NCI-H748 (cell line): ENCODE measurements around the gene UPP1.

Experiments used
- DNase-seq: peaks from one replicate; lab custom pipeline; 2025; ENCODE audit not compliant: unreplicated experiment; lab: John Stamatoyannopoulos, UW

Gene UPP1

DNA sequence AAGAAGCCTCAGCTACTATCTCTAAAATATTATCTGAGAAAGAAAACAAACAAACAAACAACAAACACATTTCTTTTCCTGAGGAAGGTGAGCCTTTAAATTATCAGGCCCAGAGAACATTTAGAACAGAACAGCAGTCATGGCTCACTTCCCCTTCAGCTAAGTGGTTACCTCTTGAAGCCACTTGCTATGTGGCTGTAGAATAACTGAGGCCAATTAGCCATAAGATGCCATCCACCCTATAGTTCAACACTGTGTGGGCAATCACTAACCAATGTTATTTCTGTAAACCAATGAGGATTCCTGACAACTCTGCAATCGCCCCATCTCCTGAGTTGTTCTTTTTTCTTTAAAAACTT, 3.7 kb upstream of the UPP1 start:
- DNase-seq, result no peak

GRCh38 chr7:48085942-48086341, 3.1 kb upstream of the UPP1 start:
- DNase-seq, result no peak

- no peak for DNase-seq
Observed at GRCh38 chr7:48087349-48087748, 1.7 kb upstream of the UPP1 start.

GRCh38 chr7:48088559-48089045, 463 bp upstream of the UPP1 start:
- peak; percentile 42 for DNase-seq

- DNase-seq, result no peak
Observed at GRCh38 chr7:48090095-48090805, 1.2 kb downstream of the UPP1 start.

DNA sequence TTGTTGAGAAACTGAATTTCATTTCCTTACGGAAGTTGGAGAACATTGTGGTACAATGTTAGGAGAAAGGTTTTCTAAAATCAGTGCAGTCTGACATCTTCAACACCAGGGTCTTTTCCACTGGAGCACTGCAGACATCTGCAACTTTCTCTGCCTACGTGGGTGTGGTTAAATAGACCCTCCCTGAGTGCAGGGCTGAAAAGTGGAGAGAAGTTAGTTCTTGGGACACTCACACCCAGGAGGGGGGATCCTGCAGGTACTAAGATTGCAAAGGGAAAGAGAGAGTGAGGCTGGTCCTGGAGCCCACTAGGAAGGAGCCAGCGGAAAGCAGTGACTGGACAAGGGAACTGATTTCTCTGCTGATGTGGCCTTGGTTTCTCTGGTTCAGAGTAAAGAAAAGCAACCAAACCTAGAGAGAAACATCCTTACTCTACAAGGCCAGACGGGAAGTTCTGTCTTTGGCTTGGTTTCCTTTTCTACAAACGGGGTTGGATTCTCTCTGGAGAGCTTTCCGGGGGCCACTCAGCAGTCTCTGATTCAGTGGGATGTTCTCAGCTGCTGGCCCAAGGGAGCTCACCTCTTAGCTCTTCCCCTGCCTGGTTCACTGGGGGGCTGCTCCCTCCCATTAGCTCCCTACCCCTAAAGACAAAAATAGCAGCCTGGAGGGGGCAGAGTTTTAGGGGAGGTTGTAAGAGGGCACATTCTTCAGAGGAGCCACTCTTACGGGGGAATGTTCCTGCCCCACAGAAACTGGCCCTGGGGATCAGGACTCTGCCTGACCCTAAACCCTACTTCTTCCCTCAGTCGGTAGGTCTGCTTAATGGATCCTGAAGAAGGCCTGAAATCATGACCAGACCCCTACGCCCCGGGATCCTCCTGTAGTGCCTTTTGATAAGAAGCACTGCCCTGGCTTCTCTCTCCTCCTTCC, 2.7 kb downstream of the UPP1 start:
- no peak for DNase-seq

DNA sequence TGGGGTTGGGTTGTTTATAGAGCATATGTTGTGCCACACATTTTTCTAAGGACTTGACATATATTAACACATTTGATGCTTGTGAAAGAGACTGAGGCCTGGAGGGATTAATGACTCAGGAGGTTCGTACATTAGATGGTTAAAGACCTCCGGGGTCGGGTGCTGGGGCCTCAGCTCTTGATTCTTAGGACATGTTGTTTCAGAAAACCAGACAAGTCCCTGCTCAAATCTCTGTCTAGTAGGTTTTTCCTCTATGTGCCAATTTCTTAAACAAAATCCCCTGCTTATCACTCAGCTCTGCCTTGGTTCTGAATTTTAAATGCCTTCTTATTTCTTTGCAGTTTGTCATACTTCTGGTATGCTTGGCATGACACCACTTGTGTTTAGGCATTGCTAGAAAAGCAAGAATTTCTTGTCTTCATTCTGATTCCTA, 5.8 kb downstream of the UPP1 start:
- DNase-seq, result no peak

GRCh38 chr7:48096273-48096672, 7.2 kb downstream of the UPP1 start:
- no peak for DNase-seq

- no peak for DNase-seq
Observed at GRCh38 chr7:48097521-48098231, 8.6 kb downstream of the UPP1 start.

DNA sequence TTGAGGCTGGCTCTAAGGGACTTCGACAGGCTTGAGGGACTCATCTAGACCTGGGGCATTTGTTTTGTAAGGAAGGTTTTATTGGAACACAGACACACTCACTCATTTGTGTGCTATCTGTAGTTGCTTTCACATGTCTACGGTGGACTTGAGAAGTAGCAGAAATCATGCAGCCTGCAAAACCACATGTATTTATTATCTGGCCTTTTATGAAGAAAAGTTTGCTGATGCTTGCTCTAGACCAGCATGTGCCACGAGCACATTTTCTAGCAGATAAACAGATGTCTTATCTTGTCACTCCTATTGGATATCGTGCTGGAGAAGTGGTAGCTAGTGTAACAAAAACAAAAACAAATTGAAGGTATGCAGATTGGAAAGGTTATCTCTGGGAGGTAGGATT, 9.8 kb downstream of the UPP1 start:
- no peak for DNase-seq

DNA sequence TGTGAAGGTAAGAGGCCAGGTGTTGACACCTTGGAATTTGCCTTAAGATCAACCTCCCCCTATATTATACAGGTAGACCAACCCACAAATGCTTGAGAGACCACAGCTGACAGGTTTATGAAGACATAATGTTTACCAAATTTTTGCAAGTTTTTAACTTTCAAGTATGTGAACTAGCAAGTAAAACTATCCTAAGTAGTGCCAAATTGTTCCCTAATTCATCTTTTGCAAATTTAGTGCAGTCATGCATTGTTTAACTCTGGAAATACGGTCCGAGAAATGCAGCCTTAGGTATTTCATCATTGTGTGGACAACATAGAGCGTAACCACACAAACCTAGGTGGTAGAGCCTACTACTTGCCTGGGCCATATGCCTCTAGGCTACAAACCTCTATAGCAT, 10.7 kb downstream of the UPP1 start:
- no peak for DNase-seq

DNA sequence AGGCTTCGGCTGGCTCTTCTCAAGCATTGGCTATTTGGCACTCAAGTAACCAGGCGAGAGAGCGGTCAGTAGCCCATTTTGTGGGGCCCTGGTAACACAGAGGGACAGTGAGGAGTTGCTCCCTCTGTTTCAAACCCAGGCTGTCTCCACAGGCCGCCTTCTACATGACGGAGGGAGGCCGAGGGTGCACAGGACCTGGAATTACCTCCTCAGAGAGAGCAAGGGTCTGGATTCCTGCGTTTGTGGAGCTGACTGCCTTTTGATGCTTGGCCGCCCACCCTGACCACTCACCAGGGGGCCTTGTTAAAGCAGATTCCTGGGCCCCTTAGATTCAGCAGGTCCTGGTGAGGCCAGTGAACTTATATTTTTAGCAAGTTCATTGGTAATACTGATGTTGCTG, 12.3 kb downstream of the UPP1 start:
- DNase-seq, result no peak

DNA sequence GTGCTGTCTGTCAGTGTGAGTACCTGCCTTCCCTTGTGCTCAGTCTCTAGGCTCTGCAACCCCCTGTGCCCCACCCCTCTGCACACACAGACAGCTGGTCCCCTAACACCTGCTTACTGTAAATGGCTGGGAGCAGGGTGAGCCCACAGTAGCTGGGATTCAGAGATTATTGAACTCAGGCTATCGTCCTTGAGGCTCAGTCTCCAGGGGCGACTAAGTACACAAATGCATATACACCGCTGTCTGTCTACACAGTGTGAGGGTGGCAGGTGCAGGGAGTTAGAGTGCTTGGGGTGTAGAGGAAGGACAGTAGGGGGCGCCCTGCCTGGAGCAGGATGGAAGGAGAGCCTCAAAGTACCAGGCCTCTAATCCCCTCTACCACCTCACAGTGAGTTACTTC, 12.9 kb downstream of the UPP1 start:
- peak; percentile 74 for DNase-seq

DNA sequence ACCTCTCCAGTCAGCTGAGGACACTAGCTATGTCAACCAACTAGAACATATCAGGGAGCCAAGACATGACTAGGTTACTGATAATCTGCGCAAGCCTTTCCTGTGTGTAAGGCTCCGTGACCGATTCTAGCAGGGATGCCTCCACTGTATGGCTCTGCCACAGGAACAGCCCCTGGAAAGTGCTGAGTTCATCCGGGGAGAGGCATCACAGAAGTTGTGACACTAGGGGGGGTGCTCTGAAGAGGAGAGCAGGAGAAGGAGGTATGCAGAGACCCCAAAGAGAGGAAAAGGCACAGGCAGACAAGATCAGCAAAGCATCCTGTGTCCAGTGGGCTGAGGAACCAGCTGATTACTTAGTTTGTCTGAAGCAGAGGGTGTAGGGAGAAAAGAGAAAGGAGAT, 13.5 kb downstream of the UPP1 start:
- no peak for DNase-seq

GRCh38 chr7:48105045-48105444, 16.0 kb downstream of the UPP1 start:
- DNase-seq, result no peak

DNA sequence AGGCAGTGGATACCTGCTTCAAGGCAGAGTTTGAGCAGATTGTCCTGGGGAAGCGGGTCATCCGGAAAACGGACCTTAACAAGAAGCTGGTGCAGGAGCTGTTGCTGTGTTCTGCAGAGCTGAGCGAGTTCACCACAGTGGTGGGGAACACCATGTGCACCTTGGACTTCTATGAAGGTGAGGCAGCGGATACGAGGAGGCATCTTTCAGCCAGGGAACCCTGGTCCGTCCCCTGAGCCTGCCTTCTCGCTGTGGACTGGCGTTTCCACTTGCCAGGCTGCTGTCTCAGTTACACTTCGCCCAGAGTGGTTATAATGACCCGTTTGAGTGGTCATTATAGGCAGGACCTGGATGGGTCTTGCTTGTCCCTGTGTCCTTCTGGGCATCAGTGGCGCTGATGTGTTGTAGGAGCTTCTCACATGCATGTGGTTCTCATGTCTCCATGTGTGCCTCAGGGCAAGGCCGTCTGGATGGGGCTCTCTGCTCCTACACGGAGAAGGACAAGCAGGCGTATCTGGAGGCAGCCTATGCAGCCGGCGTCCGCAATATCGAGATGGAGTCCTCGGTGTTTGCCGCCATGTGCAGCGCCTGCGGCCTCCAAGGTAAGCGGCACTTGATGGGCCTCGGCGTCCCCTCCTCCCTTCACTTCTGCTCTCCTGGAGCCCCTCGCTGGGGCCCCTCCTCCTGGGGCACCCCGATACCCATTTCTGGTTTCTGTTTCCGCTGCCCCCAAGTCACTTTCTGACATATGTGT, 18.0 kb downstream of the UPP1 start:
- no peak for DNase-seq

GRCh38 chr7:48107926-48108472, 18.9 kb downstream of the UPP1 start:
- no peak for DNase-seq

DNA sequence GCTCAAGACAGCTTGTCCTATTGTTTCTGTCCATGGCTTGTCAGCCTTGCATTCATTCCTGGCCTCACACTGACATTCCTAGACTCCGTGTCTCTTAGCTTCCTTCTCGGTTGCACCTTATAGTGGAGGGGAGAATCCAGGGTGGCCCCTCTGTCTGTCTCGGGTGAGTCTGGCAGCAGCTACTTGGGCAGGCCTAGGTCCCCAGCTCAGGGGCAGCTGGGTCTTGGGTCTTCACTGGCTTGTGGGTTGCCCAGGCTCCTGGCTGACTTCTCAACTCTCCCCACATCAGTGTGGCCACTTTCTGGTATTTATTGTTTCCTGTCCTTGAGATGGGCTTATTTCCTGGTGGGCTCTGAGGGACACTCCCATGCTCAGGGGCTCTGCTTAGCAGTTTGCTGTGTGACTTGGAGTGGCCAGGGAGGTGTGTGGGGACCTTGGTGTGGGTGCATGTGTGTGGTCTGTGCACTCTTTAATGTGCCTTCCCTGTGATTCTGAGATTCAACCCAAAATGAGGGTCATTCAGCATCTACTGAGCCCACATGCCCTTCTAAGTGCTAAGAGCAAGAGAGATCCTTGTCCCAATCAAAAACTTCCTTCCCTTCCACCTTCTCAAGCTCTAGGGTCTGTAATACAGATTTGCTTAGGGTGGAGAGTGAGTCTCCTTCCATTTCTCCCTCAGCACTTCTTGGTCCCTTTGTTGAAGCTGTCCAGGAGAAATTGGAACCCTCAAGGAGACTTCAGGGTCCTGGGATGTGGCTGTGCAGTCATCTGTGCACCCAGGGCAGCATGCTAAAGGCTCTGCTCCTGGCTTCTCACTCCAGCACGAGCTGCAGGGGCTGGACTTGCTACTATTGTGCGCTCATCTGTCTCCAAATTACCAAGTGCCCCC, 20.1 kb downstream of the UPP1 start:
- DNase-seq, result no peak

DNA sequence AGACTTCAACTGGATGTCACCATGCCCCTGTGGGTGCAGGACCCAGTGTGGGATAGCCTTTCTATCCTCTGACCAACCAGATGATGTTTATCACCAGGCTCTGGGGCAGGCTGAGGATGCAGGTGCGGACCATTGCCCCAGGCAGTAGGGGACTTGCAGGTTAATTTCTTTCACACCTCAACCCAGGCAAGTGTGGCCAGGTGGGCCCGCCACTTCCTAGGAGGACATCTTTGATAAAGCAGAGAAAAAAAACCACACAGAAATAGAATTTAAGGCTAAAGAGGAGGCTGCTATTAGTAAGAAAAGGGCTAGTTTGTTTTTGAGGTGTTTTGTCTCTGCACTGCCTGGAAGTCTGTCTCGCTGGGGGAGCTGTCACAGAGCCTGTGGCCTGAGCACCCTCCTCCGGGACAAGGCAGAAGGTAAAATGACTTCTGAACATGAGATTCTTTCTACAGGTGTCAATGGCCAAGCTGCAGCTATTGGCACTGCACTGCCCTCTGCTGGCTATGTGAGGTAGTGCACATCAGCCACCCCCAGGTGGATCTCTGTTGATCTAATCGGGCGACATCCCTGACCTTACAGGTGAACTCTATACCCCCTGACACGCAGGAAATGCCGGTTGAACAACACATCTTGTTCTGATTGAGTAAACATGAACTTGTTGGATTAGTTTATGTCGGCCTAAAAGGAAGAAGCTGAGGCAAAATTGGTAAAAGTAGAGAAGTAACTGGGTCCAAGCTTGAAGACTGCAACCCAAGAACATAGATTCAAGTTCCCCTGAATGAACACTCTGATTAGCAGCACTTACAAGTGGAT, 21.0 kb downstream of the UPP1 start:
- DNase-seq, result peak; percentile 65
